Mesendoderm (in vitro differentiated cells): Measurements from ENCODE around the gene MSRB1.

Experiments used
- DNase-seq: peaks from one replicate; pipeline ENCODE4 v3.0.0; 2013
- H2AK5ac ChIP-seq: 2 replicates; pipeline ENCODE4 v1.6.1; 2013; ENCODE audit warnings: low read length, inconsistent platforms
- H2BK120ac ChIP-seq: 2 replicates; pipeline ENCODE4 v1.6.1; 2013; ENCODE audit warnings: low read depth, mild to moderate bottlenecking, low read length, moderate library complexity, mixed read lengths
- H2BK15ac ChIP-seq: replicated peaks from 2 replicates; pipeline ENCODE4 v1.6.1; 2013; ENCODE audit warnings: low read depth, mild to moderate bottlenecking, moderate library complexity
- H2BK5ac ChIP-seq: 2 replicates; pipeline ENCODE4 v1.6.1; 2013; ENCODE audit warnings: low read length, inconsistent platforms
- H3K18ac ChIP-seq: 2 replicates; pipeline ENCODE4 v1.6.1; 2013; ENCODE audit warnings: mild to moderate bottlenecking, low read length, mixed read lengths
- H3K23ac ChIP-seq: one replicate; pipeline ENCODE4 v1.6.1; 2013; ENCODE audit warnings: low read length
- H3K27ac ChIP-seq: 2 replicates; pipeline ENCODE4 v1.5.1; 2013; ENCODE audit warnings: low read depth, mild to moderate bottlenecking, inconsistent platforms, low read length, moderate library complexity
- H3K27me3 ChIP-seq: 2 replicates; pipeline ENCODE4 v1.6.1; 2013; ENCODE audit warnings: low read length, control low read depth, mild to moderate bottlenecking, inconsistent platforms; ENCODE audit not compliant: insufficient read depth, poor library complexity
- H3K36me3 ChIP-seq: 2 replicates; pipeline ENCODE4 v1.6.1; 2013; ENCODE audit warnings: low read length, inconsistent platforms; ENCODE audit not compliant: control insufficient read depth, insufficient read depth
- H3K4ac ChIP-seq: one replicate; pipeline ENCODE4 v1.6.1; 2013; ENCODE audit warnings: low read depth, mild to moderate bottlenecking, low read length, moderate library complexity
- H3K4me1 ChIP-seq: 2 replicates; pipeline ENCODE4 v1.6.1; 2013; ENCODE audit warnings: low read depth, low read length, inconsistent platforms; ENCODE audit not compliant: control insufficient read depth
- H3K4me2 ChIP-seq: 2 replicates; pipeline ENCODE4 v1.6.1; 2013; ENCODE audit warnings: low read length
- H3K4me3 ChIP-seq: 2 replicates; pipeline ENCODE4 v1.5.1; 2013; ENCODE audit warnings: mild to moderate bottlenecking, low read length
- H3K56ac ChIP-seq: one replicate; pipeline ENCODE4 v1.6.1; 2013; ENCODE audit warnings: low read length
- H3K79me1 ChIP-seq: 2 replicates; pipeline ENCODE4 v1.6.1; 2013; ENCODE audit warnings: low read length, inconsistent platforms
- H3K79me2 ChIP-seq: 2 replicates; pipeline ENCODE4 v1.6.1; 2013; ENCODE audit warnings: mild to moderate bottlenecking, low read length; ENCODE audit not compliant: control insufficient read depth, insufficient read depth
- H3K9ac ChIP-seq: 2 replicates; pipeline ENCODE4 v1.6.1; 2013; ENCODE audit warnings: low read length, inconsistent platforms
- H4K5ac ChIP-seq: one replicate; pipeline ENCODE4 v1.6.1; 2013; ENCODE audit warnings: low read length
- H4K8ac ChIP-seq: one replicate; pipeline ENCODE4 v1.6.1; 2013; ENCODE audit warnings: low read depth, mild to moderate bottlenecking, control low read depth, low read length, moderate library complexity
- WGBS: extraction: QIAGEN DNeasy Blood & Tissue Kit; methylation state at CpG from one replicate; pipeline ENCODE4 v1.1.7; 2013; ENCODE audit warnings: low lambda C conversion rate, missing lambda C conversion rate; ENCODE audit not compliant: insufficient coverage; ENCODE audit errors: extremely low coverage; 5-methylcytosine and 5-hydroxymethylcytosine counted together

Gene MSRB1

GRCh38 chr16:1906846-1907165, 36.2 kb downstream of the MSRB1 start:
- H4K8ac ChIP-seq, result no peak overlapping the region
- no peak for DNase-seq
- H3K36me3 ChIP-seq, result no peaks in the 10 kb centered on the region
- no peak overlapping the region for H3K4me2 ChIP-seq
- no peak overlapping the region for H3K23ac ChIP-seq
- no peak overlapping the region for H3K4me3 ChIP-seq
- H4K5ac ChIP-seq, result no peak overlapping the region
- no peak overlapping the region for H3K18ac ChIP-seq
- no peaks in the 10 kb centered on the region for H3K4me1 ChIP-seq
- H3K79me1 ChIP-seq, result no peaks in the 10 kb centered on the region
- H2BK5ac ChIP-seq, result no peak overlapping the region
- H3K27me3 ChIP-seq, result no peaks in the 10 kb centered on the region
- H3K4ac ChIP-seq, result no peak overlapping the region
- no peak overlapping the region for H2AK5ac ChIP-seq
- H3K56ac ChIP-seq, result no peak overlapping the region
- no CpG with 5 or more reads among the region's 5 CpGs for WGBS
- no peak overlapping the region for H2BK120ac ChIP-seq
- no peak overlapping the region for H3K9ac ChIP-seq
- no peak overlapping the region for H3K27ac ChIP-seq
- no peaks in the 10 kb centered on the region for H3K79me2 ChIP-seq
- no peak overlapping the region for H2BK15ac ChIP-seq

GRCh38 chr16:1906055-1906845, 36.7 kb downstream of the MSRB1 start:
- no peak overlapping the region for H2BK15ac ChIP-seq
- no CpG with 5 or more reads among the region's 31 CpGs for WGBS
- no peak overlapping the region for H2BK5ac ChIP-seq
- H3K23ac ChIP-seq, result no peak overlapping the region
- no peak for DNase-seq
- no peak overlapping the region for H2BK120ac ChIP-seq
- H2AK5ac ChIP-seq, result no peak overlapping the region
- H3K4me1 ChIP-seq, result no peaks in the 10 kb centered on the region
- no peaks in the 10 kb centered on the region for H3K27me3 ChIP-seq
- no peak overlapping the region for H4K8ac ChIP-seq
- H3K56ac ChIP-seq, result no peak overlapping the region
- no peaks in the 10 kb centered on the region for H3K79me1 ChIP-seq
- no peaks in the 10 kb centered on the region for H3K36me3 ChIP-seq
- H3K4me2 ChIP-seq, result no peak overlapping the region
- no peaks in the 10 kb centered on the region for H3K79me2 ChIP-seq
- no peak overlapping the region for H3K9ac ChIP-seq
- no peak overlapping the region for H3K18ac ChIP-seq
- H3K4me3 ChIP-seq, result no peak overlapping the region
- no peak overlapping the region for H4K5ac ChIP-seq
- H3K4ac ChIP-seq, result no peak overlapping the region
- H3K27ac ChIP-seq, result no peak overlapping the region

- H3K4me1 ChIP-seq, result no peaks in the 10 kb centered on the region
- H3K36me3 ChIP-seq, result no peaks in the 10 kb centered on the region
- H3K79me1 ChIP-seq, result no peaks in the 10 kb centered on the region
- no peak overlapping the region for H2AK5ac ChIP-seq
- no CpG with 5 or more reads among the region's 22 CpGs for WGBS
- H3K79me2 ChIP-seq, result no peaks in the 10 kb centered on the region
- no peak overlapping the region for H3K18ac ChIP-seq
- no peak overlapping the region for H2BK5ac ChIP-seq
- no peak overlapping the region for H3K23ac ChIP-seq
- no peak overlapping the region for H4K5ac ChIP-seq
- H2BK15ac ChIP-seq, result no peak overlapping the region
- H3K4me3 ChIP-seq, result no peak overlapping the region
- H4K8ac ChIP-seq, result no peak overlapping the region
- DNase-seq, result no peak
- H3K27me3 ChIP-seq, result no peaks in the 10 kb centered on the region
- H3K4me2 ChIP-seq, result no peak overlapping the region
- H2BK120ac ChIP-seq, result no peak overlapping the region
- H3K56ac ChIP-seq, result no peak overlapping the region
- H3K4ac ChIP-seq, result no peak overlapping the region
- H3K9ac ChIP-seq, result no peak overlapping the region
- H3K27ac ChIP-seq, result no peak overlapping the region
Measured at GRCh38 chr16:1903845-1904840, 38.9 kb downstream of the MSRB1 start.

- H3K9ac ChIP-seq, result no peak overlapping the region
- no peaks in the 10 kb centered on the region for H3K79me1 ChIP-seq
- no peak overlapping the region for H4K8ac ChIP-seq
- WGBS, result no CpG with 5 or more reads among the region's 13 CpGs
- DNase-seq, result no peak
- H3K79me2 ChIP-seq, result no peaks in the 10 kb centered on the region
- H3K4me1 ChIP-seq, result no peaks in the 10 kb centered on the region
- no peak overlapping the region for H2BK15ac ChIP-seq
- H3K4me2 ChIP-seq, result no peak overlapping the region
- no peaks in the 10 kb centered on the region for H3K36me3 ChIP-seq
- no peak overlapping the region for H2BK5ac ChIP-seq
- no peak overlapping the region for H3K4ac ChIP-seq
- H3K27ac ChIP-seq, result no peak overlapping the region
- H3K18ac ChIP-seq, result no peak overlapping the region
- no peak overlapping the region for H3K56ac ChIP-seq
- H4K5ac ChIP-seq, result no peak overlapping the region
- H3K4me3 ChIP-seq, result no peak overlapping the region
- H3K23ac ChIP-seq, result no peak overlapping the region
- no peak overlapping the region for H2AK5ac ChIP-seq
- H2BK120ac ChIP-seq, result no peak overlapping the region
- H3K27me3 ChIP-seq, result no peaks in the 10 kb centered on the region
Measured at GRCh38 chr16:1903220-1903574, 39.8 kb downstream of the MSRB1 start.

GRCh38 chr16:1902547-1903219, 40.3 kb downstream of the MSRB1 start:
- H3K27ac ChIP-seq, result no peak overlapping the region

More at GRCh38 chr16:1902547-1903219, 40.3 kb downstream of the MSRB1 start:
- no peak overlapping the region for H3K23ac ChIP-seq
- no peak overlapping the region for H3K18ac ChIP-seq
- no peak overlapping the region for H3K4ac ChIP-seq
- no peak overlapping the region for H3K4me3 ChIP-seq
- H3K79me1 ChIP-seq, result no peaks in the 10 kb centered on the region
- WGBS, result no CpG with 5 or more reads among the region's 20 CpGs
- no peak overlapping the region for H2BK15ac ChIP-seq
- H4K8ac ChIP-seq, result no peak overlapping the region
- H3K79me2 ChIP-seq, result no peaks in the 10 kb centered on the region
- no peak overlapping the region for H3K9ac ChIP-seq
- no peak for DNase-seq
- no peaks in the 10 kb centered on the region for H3K36me3 ChIP-seq
- no peak overlapping the region for H4K5ac ChIP-seq
- no peak overlapping the region for H2BK5ac ChIP-seq
- no peak overlapping the region for H3K56ac ChIP-seq
- no peak overlapping the region for H2AK5ac ChIP-seq
- no peak overlapping the region for H2BK120ac ChIP-seq
- no peak overlapping the region for H3K4me2 ChIP-seq
- H3K4me1 ChIP-seq, result no peaks in the 10 kb centered on the region
- H3K27me3 ChIP-seq, result no peaks in the 10 kb centered on the region
